ENCODE data around the gene INTS11. TPM values are rescaled to one million over a fixed set of nuclear protein-coding genes. Genes with fewer than 3 reads are reported as not detected.

The INTS11 gene
- polyA plus RNA-seq, 3 donors, result 46.2 to 154 (median 49.6) TPM

DNA sequence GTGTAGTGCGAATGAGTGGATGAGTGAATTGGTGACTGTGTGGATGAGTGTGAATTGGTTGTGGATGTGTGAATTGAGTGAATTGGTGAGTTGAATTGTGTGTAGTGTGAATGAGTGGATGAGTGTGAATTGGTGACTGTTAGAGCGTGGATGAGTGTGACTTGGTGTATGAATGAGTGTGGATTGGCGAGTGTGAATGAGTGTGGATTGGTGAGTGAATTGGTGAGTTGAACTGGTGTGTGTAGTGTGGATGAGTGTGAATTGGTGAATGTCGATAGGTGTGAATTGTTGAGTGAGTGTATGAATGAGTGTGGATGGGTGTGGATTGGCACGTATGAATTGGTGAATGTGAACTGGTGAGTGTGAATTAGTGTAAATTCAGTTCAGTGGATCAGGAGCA is 42.9 kb upstream of the INTS11 start:
- no peak overlapping the region for H3K4me3 Mint-ChIP-seq
- H3K36me3 Mint-ChIP-seq, result no peaks in the 10 kb centered on the region
- TF ChIP-seq, protein P1, sequence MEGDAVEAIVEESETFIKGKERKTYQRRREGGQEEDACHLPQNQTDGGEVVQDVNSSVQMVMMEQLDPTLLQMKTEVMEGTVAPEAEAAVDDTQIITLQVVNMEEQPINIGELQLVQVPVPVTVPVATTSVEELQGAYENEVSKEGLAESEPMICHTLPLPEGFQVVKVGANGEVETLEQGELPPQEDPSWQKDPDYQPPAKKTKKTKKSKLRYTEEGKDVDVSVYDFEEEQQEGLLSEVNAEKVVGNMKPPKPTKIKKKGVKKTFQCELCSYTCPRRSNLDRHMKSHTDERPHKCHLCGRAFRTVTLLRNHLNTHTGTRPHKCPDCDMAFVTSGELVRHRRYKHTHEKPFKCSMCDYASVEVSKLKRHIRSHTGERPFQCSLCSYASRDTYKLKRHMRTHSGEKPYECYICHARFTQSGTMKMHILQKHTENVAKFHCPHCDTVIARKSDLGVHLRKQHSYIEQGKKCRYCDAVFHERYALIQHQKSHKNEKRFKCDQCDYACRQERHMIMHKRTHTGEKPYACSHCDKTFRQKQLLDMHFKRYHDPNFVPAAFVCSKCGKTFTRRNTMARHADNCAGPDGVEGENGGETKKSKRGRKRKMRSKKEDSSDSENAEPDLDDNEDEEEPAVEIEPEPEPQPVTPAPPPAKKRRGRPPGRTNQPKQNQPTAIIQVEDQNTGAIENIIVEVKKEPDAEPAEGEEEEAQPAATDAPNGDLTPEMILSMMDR (IDR thresholded peaks at IDR 0.05), result no peak
- no peak overlapping the region for H3K27ac ChIP-seq (ENCODE audit: low read depth in 1 of 2, low read length in 2 of 2)
- intact Hi-C loops (cut with micrococcal nuclease), result no loop called here
- H3K27me3 ChIP-seq (ENCODE audit: control insufficient read depth in 2 of 2, insufficient read depth in 2 of 2, low read length in 2 of 2), result no peaks in the 10 kb centered on the region
- H3K4me1 ChIP-seq (ENCODE audit: control insufficient read depth in 1 of 2, insufficient read depth in 2 of 2, low read length in 2 of 2), result peaks cover 19 to 20% of the 10 kb centered on the region in 2 donors
- H4K20me1 ChIP-seq (ENCODE audit: insufficient read depth, low read length), result peaks cover 10% of the 10 kb centered on the region
- peaks cover 0 to 17% of the 10 kb centered on the region in 2 donors for H3K9me3 ChIP-seq (replicated peaks in 1 of 2; ENCODE audit: control insufficient read depth in 1 of 2, insufficient read depth in 1 of 2, low read length in 2 of 2)
- no peak overlapping the region for H3K4me3 ChIP-seq (replicated peaks in 1 of 3; ENCODE audit: low read depth in 2 of 3, low read length in 3 of 3)
- 96% methylated on average over 5 of the region's 5 CpGs for WGBS (ENCODE audit: insufficient coverage)
- H2AFZ ChIP-seq (ENCODE audit: insufficient read depth, low read depth, low read length, poor library complexity, severe bottlenecking), result no peak overlapping the region
- H3K36me3 ChIP-seq (replicated peaks in 1 of 2; ENCODE audit: control insufficient read depth in 1 of 2, insufficient read depth in 2 of 2, low read length in 2 of 2), result no peaks in the 10 kb centered on the region
- peaks cover 0 to 3% (median 0%) of the 10 kb centered on the region in 7 donors for H3K9me3 Mint-ChIP-seq
- peaks cover 23% of the 10 kb centered on the region for H3K4me1 Mint-ChIP-seq
- H3K27me3 Mint-ChIP-seq (ENCODE audit: low read depth in 3 of 3), result peaks cover 15 to 28% (median 26%) of the 10 kb centered on the region in 3 donors
- DNase-seq, result no peak
- no peak overlapping the region for H3K9ac ChIP-seq (ENCODE audit: insufficient read depth, low read length, poor library complexity, severe bottlenecking)
- no peaks in the 10 kb centered on the region for H3K79me2 ChIP-seq (ENCODE audit: insufficient read depth, low read length)
- H3K4me2 ChIP-seq (replicated peaks; ENCODE audit: extremely low read depth, low read length, poor library complexity, severe bottlenecking), result no peak overlapping the region
- no peak overlapping the region for H3K27ac Mint-ChIP-seq

DNA sequence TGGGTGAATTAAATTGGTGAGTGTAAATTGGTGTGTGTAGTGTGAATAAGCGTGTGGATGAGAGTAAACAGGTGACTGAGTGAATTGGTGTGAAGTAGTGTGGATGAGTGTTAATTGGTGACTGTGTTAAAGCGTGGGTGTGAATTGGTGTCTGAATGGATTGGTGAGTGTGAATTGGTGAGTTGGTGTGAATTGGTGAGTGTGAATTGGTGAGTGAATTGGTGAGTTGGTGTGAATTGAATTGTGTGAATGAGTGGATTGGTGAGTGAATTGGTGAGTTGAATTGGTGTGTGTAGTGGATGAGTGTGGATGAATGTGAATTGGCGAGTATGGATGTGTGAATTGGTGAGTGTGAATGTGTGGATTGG is 42.2 kb upstream of the INTS11 start:
- Histone ChIP-seq H2AFZ (ENCODE audit: insufficient read depth, low read depth, low read length, poor library complexity, severe bottlenecking) (no peak overlapping the region), H3K27me3 (ENCODE audit: control insufficient read depth in 2 of 2, insufficient read depth in 2 of 2, low read length in 2 of 2) (peaks cover 0 to 6% of the 10 kb centered on the region in 2 donors), H3K79me2 (ENCODE audit: insufficient read depth, low read length) (no peaks in the 10 kb centered on the region), H3K9ac (ENCODE audit: insufficient read depth, low read length, poor library complexity, severe bottlenecking) (no peak overlapping the region), H3K4me3 (replicated peaks in 1 of 3; ENCODE audit: low read depth in 2 of 3, low read length in 3 of 3) (no peak overlapping the region), H4K20me1 (ENCODE audit: insufficient read depth, low read length) (peaks cover 4% of the 10 kb centered on the region), H3K36me3 (replicated peaks in 1 of 2; ENCODE audit: control insufficient read depth in 1 of 2, insufficient read depth in 2 of 2, low read length in 2 of 2) (no peaks in the 10 kb centered on the region), H3K4me2 (replicated peaks; ENCODE audit: extremely low read depth, low read length, poor library complexity, severe bottlenecking) (no peak overlapping the region), H3K4me1 (ENCODE audit: control insufficient read depth in 1 of 2, insufficient read depth in 2 of 2, low read length in 2 of 2) (peaks cover 13 to 14% of the 10 kb centered on the region in 2 donors), H3K27ac (ENCODE audit: low read depth in 1 of 2, low read length in 2 of 2) (no peak overlapping the region), H3K9me3 (replicated peaks in 1 of 2; ENCODE audit: control insufficient read depth in 1 of 2, insufficient read depth in 1 of 2, low read length in 2 of 2) (peaks cover 0 to 17% of the 10 kb centered on the region in 2 donors)
- Mint-ChIP-seq H3K27ac (no peak overlapping the region), H3K36me3 (no peaks in the 10 kb centered on the region), H3K4me3 (no peak overlapping the region), H3K9me3 (peaks cover 0 to 3% (median 0%) of the 10 kb centered on the region in 7 donors), H3K4me1 (peaks cover 19% of the 10 kb centered on the region), H3K27me3 (ENCODE audit: low read depth in 3 of 3) (peaks cover 20 to 35% (median 33%) of the 10 kb centered on the region in 3 donors)
- TF ChIP-seq, protein P1 (IDR thresholded peaks at IDR 0.05), result no peak
- intact Hi-C loops (cut with micrococcal nuclease), result no loop called here
- 81% methylated on average over 2 of the region's 3 CpGs for WGBS (ENCODE audit: insufficient coverage)
- no peak for DNase-seq
